ENCODE results near the gene SMARCD2. TPM values are rescaled to one million over a fixed set of nuclear protein-coding genes. Genes with fewer than 3 reads are reported as not detected.
"Not testable (repeated sequence)": the region's sequence is repeated elsewhere in the genome, so short reads cannot be mapped to it uniquely, and the experiment has no call there.

Gene SMARCD2
- total RNA-seq, 2 experiments from 2014 or later: 130 to 136 TPM

DNA sequence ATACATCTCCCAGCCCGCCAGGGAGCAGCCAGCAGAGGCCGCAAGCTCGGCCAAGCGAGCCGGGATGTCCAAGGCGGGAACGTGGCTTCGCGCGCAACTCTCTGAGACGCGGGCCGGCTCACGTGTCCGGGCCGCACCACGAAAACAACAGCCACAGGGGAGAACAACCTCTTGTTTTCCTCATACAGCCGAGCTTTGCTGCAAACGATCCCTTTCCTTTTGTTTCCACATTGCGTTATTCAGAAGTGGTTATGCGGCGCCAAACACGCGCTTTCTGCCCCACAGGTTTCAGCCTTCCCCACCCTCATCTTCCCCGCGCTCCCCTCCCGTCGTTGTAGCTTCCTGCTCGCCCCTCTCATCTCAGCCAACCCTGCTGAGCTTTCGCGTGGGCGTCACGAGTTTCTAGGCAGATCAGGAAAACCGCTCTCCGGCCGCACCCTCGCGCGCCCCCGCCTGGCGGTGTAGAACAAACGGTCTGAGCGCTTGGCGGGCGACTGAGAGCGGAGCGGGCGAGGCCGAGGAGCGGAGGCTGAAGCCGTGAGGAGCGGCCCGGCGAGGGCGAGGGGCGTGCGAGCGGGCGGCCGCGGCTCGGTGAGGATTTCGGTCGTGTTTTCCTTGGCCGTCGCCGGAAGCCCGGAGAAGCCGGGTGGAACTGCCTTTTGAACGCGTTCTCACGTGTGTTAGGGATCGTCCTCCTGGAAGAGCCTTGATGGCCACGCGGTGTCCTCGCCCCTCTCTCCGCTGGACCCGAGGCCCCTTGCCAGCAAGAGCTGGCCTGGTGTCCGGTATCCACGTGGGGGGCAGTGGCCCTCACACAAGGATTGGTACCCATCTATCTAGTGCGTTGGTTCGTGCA lies 6.6 kb upstream of the SMARCD2 start:
- H3K9me3 Mint-ChIP-seq (ENCODE audit: insufficient read depth): peaks cover 5% of the 10 kb centered on the region

DNA sequence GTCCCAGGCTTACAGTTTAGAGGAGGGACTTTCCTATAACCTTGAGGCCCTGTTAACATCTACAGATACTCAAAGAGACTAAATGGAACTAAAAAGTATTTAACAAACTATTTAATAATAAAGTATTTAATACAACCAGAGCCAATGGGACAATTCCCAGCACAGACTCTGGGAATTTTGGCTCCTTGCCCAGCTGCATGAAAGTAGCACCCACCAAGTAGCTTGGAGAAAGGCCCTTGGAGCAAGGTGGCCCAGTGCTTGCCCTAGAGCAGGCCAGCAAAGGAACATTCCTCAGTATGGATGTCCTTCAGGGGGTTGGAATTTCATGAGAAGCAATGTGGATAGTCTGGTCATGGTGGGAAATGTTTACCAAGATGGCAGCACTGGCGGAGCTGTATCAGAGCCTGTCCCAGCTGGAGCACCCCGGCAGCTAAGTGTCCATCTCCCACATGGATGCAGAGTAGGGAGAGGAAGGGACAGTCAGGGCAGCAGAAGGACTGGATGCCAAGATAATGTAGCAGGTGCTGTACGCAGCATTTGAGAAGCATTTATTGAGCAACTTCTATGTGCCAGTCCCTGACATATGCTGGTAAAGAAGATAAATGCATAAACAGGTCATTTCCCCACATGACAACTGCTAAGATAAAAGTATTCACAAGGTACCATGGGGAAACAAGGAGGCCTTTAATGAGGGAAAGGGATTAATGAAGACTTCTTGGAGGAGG lies 5.2 kb upstream of the SMARCD2 start:
- Mint-ChIP-seq H3K4me1 (ENCODE audit: low read depth) (peaks cover 27% of the 10 kb centered on the region), H3K27me3 (ENCODE audit: low read depth) (peaks cover 11% of the 10 kb centered on the region), H3K27ac (peak overlapping the region; percentile 97), H3K9me3 (ENCODE audit: insufficient read depth) (peaks cover 5% of the 10 kb centered on the region), H3K36me3 (ENCODE audit: low read depth) (peaks cover 6% of the 10 kb centered on the region), H3K4me3 (peak overlapping the region; percentile 63)
- POLR2A ChIA-PET: interaction anchor here (1.8 kb wide), 1 partner anchor 11 kb away, joined by 5 read pairs; no protein-coding TSS in a partner anchor
- DNase-seq (no peak), ATAC-seq (no peak)
- CTCF ChIA-PET: interaction anchor here (0.9 to 4.9 kb wide), 10 partner anchors 9 to 177 kb away, joined by 3 to 47 read pairs (median 6); partner anchors contain the start of genes FTSJ3, GH2 and PSMC5

More for the DNA sequence above, 6.6 kb upstream of the SMARCD2 start:
- Mint-ChIP-seq H3K36me3 (ENCODE audit: low read depth) (peaks cover 6% of the 10 kb centered on the region), H3K4me1 (ENCODE audit: low read depth) (peaks cover 21% of the 10 kb centered on the region), H3K27me3 (ENCODE audit: low read depth) (peaks cover 14% of the 10 kb centered on the region), H3K27ac (peak overlapping the region; percentile 97), H3K4me3 (peak overlapping the region; percentile 63)
- CTCF ChIA-PET: interaction anchor here (0.5 to 4.9 kb wide), 31 partner anchors 8 to 349 kb away, joined by 3 to 47 read pairs (median 4); partner anchors contain the start of genes CCDC47, ICAM2 and PSMC5
- peak; percentile 97 for ATAC-seq
- peak; percentile 96 for DNase-seq
- POLR2A ChIA-PET: interaction anchor here (0.5 to 1.8 kb wide), 3 partner anchors 9 to 98 kb away, joined by 4 to 5 read pairs (median 4); no protein-coding TSS in a partner anchor

DNA sequence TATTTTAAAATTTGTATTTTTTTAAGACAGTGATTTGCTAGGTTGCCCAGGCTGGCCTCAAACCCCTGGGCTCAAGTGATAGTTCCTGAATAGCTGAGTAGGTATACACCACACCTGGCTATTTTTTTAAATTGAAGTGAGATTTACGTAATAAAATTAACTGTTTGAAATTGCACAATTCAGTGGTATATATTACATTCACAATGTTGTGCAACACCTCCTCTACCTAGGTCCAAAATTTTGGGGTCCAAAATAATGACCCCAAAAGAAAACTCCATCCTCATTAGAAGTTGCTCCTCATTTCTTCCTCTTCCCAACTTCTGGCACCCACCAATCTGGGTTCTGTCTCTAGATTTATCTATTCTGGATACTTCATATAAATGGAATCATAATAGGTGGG lies 3.0 kb upstream of the SMARCD2 start:
- Mint-ChIP-seq H3K27me3 (ENCODE audit: low read depth) (peaks cover 4% of the 10 kb centered on the region), H3K9me3 (ENCODE audit: insufficient read depth) (peaks cover 5% of the 10 kb centered on the region), H3K27ac (no peak overlapping the region), H3K4me1 (ENCODE audit: low read depth) (peaks cover 36% of the 10 kb centered on the region), H3K4me3 (no peak overlapping the region), H3K36me3 (ENCODE audit: low read depth) (peaks cover 19% of the 10 kb centered on the region)
- ChIA-PET POLR2A (interaction anchor here (8.0 kb wide), 1 partner anchor 17 kb away, joined by 124 read pairs; the partner anchor contains the start of genes FTSJ3 and PSMC5), CTCF (interaction anchor here (4.9 kb wide), 1 partner anchor 19 kb away, joined by 43 read pairs; no protein-coding TSS in a partner anchor)
- ATAC-seq (no peak), DNase-seq (no peak)

DNA sequence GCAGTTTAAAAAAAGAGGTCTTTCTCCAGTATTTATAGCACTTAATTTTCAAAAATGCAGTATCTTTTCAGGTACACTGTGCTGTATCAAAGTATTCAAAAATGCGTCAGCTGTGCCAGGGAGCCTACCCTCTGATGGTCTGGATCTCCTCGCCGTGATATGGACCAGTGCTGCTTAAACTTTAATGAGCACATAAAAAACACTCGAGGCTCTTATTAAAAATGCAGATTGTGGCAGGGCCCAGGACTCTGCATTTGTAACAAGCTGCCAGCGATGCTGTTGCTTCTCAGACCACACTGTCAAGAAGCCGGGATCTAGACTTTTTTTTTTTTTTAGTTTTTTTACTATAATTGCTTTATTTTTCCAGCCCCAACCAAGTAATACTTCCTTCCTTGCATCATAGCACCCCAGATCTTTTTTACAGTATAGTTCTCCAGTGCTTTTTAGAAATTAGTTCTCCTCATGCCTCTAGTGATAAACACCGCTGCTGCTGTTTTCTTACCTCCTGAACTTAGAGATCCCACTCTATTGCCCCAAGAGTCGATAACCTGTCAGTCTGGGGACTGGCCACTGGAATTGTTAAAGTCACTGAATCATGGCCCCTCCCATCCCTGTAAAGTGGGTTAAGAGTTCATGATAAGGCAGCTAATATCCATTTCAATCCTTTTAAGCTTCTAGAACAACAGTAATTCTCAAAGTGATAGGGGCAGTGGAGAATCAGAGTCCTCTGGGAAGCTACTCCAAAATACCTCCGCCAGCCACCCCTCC lies 1.6 kb upstream of the SMARCD2 start:
- H3K36me3 Mint-ChIP-seq (ENCODE audit: low read depth): peaks cover 21% of the 10 kb centered on the region
- ChIA-PET CTCF (interaction anchor here (0.9 to 2.8 kb wide), 6 partner anchors 17 to 287 kb away, joined by 3 to 20 read pairs (median 3); partner anchors contain the start of genes GH2 and PSMC5), POLR2A (interaction anchor here (0.6 to 8.0 kb wide), 6 partner anchors 15 to 232 kb away, joined by 3 to 124 read pairs (median 4); partner anchors contain the start of genes CCDC47, DDX42, FTSJ3 and MAP3K3)
- DNase-seq (no peak), ATAC-seq (no peak)
- peaks cover 40% of the 10 kb centered on the region for H3K4me1 Mint-ChIP-seq (ENCODE audit: low read depth)
- peaks cover 5% of the 10 kb centered on the region for H3K9me3 Mint-ChIP-seq (ENCODE audit: insufficient read depth)
- H3K27ac Mint-ChIP-seq: peak overlapping the region; percentile 94
- H3K27me3 Mint-ChIP-seq (ENCODE audit: low read depth): no peaks in the 10 kb centered on the region
- H3K4me3 Mint-ChIP-seq: peak overlapping the region; percentile 97

DNA sequence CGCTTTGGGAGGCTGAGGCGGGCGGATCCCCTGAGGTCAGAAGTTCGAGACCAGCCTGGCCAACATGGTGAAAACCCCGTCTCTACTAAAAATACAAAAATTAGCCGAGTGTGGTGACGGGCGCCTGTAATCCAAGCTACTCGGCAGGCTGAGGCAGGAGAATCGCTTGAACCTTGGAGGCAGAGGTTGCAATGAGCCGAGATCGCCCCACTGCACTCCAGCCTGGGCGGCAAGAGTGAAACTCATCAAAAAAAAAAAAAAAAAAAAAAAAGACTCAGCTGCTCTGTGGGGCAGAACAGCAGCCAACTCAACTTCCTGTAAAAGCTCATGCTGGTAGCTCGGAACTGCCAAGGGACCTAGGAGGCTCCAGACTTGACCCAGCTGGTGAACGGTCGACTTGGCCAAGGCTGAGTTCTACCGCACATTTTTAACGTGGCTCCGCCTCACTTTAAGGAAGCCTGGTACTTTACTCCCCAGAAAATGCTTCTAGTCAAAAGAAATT lies 953 bp upstream of the SMARCD2 start:
- H3K27me3 Mint-ChIP-seq (ENCODE audit: low read depth); H3K9me3 Mint-ChIP-seq (ENCODE audit: insufficient read depth): not testable (repeated sequence)
- H3K27ac Mint-ChIP-seq: peak overlapping the region; percentile 94
- peaks cover 23% of the 10 kb centered on the region for H3K36me3 Mint-ChIP-seq (ENCODE audit: low read depth)
- peak overlapping the region; percentile 97 for H3K4me3 Mint-ChIP-seq
- peaks cover 40% of the 10 kb centered on the region for H3K4me1 Mint-ChIP-seq (ENCODE audit: low read depth)
- peak; percentile 58 for DNase-seq
- peak; percentile 20 for ATAC-seq
- POLR2A ChIA-PET: interaction anchor here (0.5 to 8.0 kb wide), 9 partner anchors 14 to 663 kb away, joined by 3 to 124 read pairs (median 3); partner anchors contain the start of genes CCDC47, CEP95, DDX42 and DDX5
- CTCF ChIA-PET: interaction anchor here (0.9 to 2.8 kb wide), 6 partner anchors 17 to 173 kb away, joined by 3 to 20 read pairs (median 4); partner anchors contain the start of genes GH2 and PSMC5

DNA sequence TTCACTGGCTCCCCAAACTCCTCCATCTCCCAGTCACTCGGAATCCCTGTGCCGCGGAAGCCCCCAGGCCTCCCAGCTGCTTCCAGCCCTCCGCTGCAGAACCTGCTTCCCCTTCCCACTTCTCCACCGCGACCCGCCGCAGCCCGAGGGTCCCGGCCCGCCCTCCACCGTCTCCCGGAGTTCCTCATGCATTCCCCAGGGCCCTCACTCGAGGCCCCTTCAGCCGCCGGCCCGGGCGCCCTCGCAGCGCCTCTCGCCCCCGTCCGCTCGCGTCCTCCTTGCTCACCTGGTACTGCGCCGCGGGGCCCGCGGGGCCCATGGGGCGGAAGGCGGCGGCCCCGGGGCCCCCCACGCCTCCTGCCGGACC lies 329 bp downstream of the SMARCD2 start:
- Mint-ChIP-seq H3K36me3 (ENCODE audit: low read depth) (peaks cover 17% of the 10 kb centered on the region), H3K9me3 (ENCODE audit: insufficient read depth) (no peaks in the 10 kb centered on the region), H3K27me3 (ENCODE audit: low read depth) (no peaks in the 10 kb centered on the region), H3K4me3 (peak overlapping the region; percentile 97), H3K27ac (peak overlapping the region; percentile 94), H3K4me1 (ENCODE audit: low read depth) (peaks cover 35% of the 10 kb centered on the region)
- DNase-seq (no peak), ATAC-seq (peak; percentile 34)
- ChIA-PET POLR2A (interaction anchor here (1.2 to 8.0 kb wide), 3 partner anchors 13 to 100 kb away, joined by 5 to 124 read pairs (median 10); partner anchors contain the start of genes CCDC47, DDX42, FTSJ3 and PSMC5), CTCF (interaction anchor here (1.3 to 5.5 kb wide), 3 partner anchors 12 to 69 kb away, joined by 3 to 56 read pairs (median 9); partner anchors contain the start of genes CCDC47, DDX42 and FTSJ3)

DNA sequence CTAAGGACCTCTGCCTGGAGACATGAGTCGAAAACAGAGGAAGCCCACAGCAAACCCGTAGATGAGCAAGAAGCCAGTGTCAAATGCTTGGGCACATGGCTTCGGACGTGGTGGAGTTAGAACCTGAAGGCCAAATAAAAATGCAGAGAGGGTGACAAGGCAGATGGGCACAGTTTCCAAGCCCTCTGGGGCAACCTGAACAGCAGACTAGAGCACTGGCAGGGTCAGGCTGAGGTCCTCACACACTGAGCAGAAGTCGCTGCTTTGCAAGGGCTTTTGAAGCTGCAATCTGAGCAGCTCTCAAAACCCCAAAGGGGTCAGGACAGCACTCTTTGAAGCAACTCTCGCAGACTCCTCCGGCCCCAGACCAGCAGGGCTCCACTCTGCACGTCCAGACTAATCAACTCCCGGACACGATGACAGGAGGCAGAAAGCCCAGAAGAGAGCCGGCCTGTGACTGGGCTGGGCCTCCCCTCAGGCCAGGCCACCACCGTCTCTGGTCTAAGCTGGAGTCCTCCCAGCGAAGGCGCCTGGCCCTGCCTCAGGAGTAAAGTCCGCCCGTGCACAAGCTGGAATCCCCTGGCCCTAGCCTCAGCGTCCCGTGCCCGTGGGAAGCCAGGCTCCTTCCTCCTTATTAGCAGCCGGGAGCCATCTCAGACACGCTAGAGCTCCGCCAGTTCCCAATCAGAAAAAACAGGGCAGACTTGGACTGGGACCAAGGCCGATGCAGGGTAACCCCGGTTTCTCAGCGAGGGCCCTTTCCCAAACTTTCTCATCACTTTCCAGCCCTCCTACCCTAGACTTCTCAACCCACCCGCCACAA lies 924 bp downstream of the SMARCD2 start:
- no peaks in the 10 kb centered on the region for H3K9me3 Mint-ChIP-seq (ENCODE audit: insufficient read depth)
- CTCF ChIA-PET: interaction anchor here (1.3 to 5.5 kb wide), 4 partner anchors 7 to 68 kb away, joined by 3 to 56 read pairs (median 8); partner anchors contain the start of genes CCDC47, DDX42 and FTSJ3
- DNase-seq (peak; percentile 39), ATAC-seq (no peak)
- peaks cover 35% of the 10 kb centered on the region for H3K4me1 Mint-ChIP-seq (ENCODE audit: low read depth)
- peak overlapping the region; percentile 97 for H3K4me3 Mint-ChIP-seq
- POLR2A ChIA-PET: interaction anchor here (1.0 to 8.0 kb wide), 6 partner anchors 13 to 145 kb away, joined by 3 to 124 read pairs (median 4); partner anchors contain the start of genes CCDC47, DDX42, FTSJ3 and PSMC5
- no peaks in the 10 kb centered on the region for H3K27me3 Mint-ChIP-seq (ENCODE audit: low read depth)
- peaks cover 23% of the 10 kb centered on the region for H3K36me3 Mint-ChIP-seq (ENCODE audit: low read depth)
- peak overlapping the region; percentile 94 for H3K27ac Mint-ChIP-seq

DNA sequence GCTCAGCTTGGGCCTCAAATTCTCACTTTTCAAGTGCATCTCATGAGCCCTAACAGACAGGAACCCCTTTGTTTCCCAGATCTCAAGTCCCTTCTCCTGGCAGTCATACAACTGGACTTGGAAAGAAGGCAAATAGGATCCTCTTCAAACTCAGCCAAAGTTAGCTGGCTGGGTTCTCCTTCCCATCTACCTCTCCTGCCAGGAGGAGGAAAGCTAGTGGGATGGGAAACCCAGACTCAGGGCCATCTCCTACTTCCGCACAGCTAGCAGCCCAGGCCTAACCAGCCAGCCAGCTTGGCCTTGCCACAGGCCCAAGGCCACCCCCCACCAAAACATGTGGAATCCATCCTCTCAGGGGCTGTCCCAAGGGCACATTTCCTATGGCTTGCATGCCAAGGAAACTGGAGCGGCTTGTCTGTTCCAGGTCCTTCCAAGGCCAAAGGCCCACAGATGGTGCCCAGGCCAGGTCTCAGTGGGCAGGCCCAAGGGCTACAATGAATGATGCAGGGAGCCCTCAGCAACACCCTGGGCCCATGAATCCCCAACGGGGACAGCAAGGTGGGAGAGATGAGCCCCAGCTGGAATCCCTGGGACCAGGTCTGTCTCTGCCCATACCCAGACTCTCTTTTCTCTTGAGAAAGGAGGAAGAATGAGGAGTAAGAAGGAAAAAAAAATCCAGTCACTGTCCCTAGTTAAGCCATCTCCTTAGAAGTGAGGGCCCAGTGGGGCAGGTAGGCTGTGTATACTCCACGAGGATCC lies 1.7 kb downstream of the SMARCD2 start:
- Mint-ChIP-seq H3K27me3 (ENCODE audit: low read depth) (no peaks in the 10 kb centered on the region), H3K27ac (peak overlapping the region; percentile 94), H3K4me3 (peak overlapping the region; percentile 97), H3K4me1 (ENCODE audit: low read depth) (peaks cover 35% of the 10 kb centered on the region), H3K9me3 (ENCODE audit: insufficient read depth) (no peaks in the 10 kb centered on the region), H3K36me3 (ENCODE audit: low read depth) (peaks cover 27% of the 10 kb centered on the region)
- no peak for ATAC-seq
- DNase-seq: no peak
- ChIA-PET POLR2A (interaction anchor here (1.0 to 8.0 kb wide), 7 partner anchors 12 to 144 kb away, joined by 3 to 124 read pairs (median 5); partner anchors contain the start of genes CCDC47, DDX42, FTSJ3 and PSMC5), CTCF (interaction anchor here (1.0 to 5.5 kb wide), 5 partner anchors 8 to 130 kb away, joined by 3 to 56 read pairs (median 7); partner anchors contain the start of genes CCDC47, DDX42 and FTSJ3)

DNA sequence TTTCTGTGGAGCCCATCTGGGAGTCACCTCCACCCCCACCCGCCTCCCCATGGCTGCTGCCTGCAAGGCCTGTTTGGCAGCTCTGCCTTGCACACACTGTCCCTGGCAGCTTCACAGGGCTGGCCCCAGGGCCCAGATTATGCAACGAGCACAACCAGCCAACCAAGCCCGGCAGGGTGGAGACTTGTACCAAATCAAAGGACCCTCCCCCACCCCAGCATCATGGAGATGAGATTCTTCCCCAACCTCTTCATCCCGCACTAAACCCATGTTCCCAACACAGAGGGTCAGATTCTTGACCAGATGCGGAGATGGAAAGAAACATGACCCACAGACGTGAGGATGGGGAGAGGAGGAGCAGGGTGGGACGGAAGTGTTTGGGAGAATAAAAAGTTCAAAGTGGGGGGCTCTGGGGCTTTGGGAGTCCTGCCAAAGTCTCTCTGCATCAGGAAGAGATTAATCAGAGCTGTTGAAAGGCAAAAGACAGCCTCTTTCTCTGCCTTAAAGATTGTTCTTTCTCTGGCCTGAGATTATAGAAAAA lies 3.8 kb downstream of the SMARCD2 start:
- Mint-ChIP-seq H3K9me3 (ENCODE audit: insufficient read depth) (no peaks in the 10 kb centered on the region), H3K4me1 (ENCODE audit: low read depth) (peaks cover 38% of the 10 kb centered on the region), H3K4me3 (peak overlapping the region; percentile 15), H3K27me3 (ENCODE audit: low read depth) (no peaks in the 10 kb centered on the region), H3K27ac (peak overlapping the region; percentile 60), H3K36me3 (ENCODE audit: low read depth) (peaks cover 42% of the 10 kb centered on the region)
- ChIA-PET POLR2A (interaction anchor here (0.8 to 8.0 kb wide), 7 partner anchors 10 to 145 kb away, joined by 3 to 124 read pairs (median 5); partner anchors contain the start of genes CCDC47, DDX42, FTSJ3 and PSMC5), CTCF (interaction anchor here (2.6 to 5.5 kb wide), 2 partner anchors 9 to 10 kb away, joined by 12 to 56 read pairs; partner anchors contain the start of gene FTSJ3)
- no peak for ATAC-seq
- no peak for DNase-seq
